Tibial nerve (tissue), 3 donors: ENCODE results near the gene TMEM176A.
"Not testable (repeated sequence)": the region's sequence is repeated elsewhere in the genome, so short reads cannot be mapped to it uniquely, and the experiment has no call there.

Experiments used
- CTCF ChIP-seq, 5 experiments: fragments of 200-600 bp in 3 of 5; fragments of 450-650 bp in 2 of 5; sonication (generic) in 3 of 5; IDR thresholded peaks; one replicate each; pipeline ENCODE4 v1.5.1; 2016 to 2019; ENCODE audit warnings: antibody characterized with exemption in 5 of 5, mild to moderate bottlenecking in 3 of 5, moderate library complexity in 2 of 5
- POLR2A ChIP-seq, 2 donors: fragments of 450-650 bp; IDR thresholded peaks; one replicate each; pipeline ENCODE4 v1.6.1; 2017; ENCODE audit warnings: antibody characterized with exemption in 2 of 2, mild to moderate bottlenecking in 2 of 2, moderate library complexity in 2 of 2

- TF ChIP-seq CTCF, POLR2A (IDR thresholded peaks at IDR 0.05): not testable (repeated sequence)
These were observed 7.3 kb downstream of the TMEM176A start for GRCh38 chr7:150807616-150808438.
